GM23338 (cell line): ENCODE measurements around the gene TXNDC17. TPM values are rescaled to one million over a fixed set of nuclear protein-coding genes. Genes with fewer than 3 reads are reported as not detected.

Experiments used
- ATAC-seq: fragments of 200-7000 bp; cut with Tn5 transposase; 3 replicates; pipeline ENCODE4 v1.9.1; 2020
- DNase-seq: peaks from one replicate; pipeline ENCODE4 v3.0.0-alpha.2; 2015; ENCODE audit warnings: low spot score
- H2AFZ ChIP-seq: fragments of 200-600 bp; sonication (generic); 2 replicates; pipeline ENCODE4 v1.8.0; 2016; ENCODE audit warnings: antibody characterized with exemption, mild to moderate bottlenecking, moderate library complexity
- H3F3A ChIP-seq: fragments of 200-600 bp; sonication (generic); replicated peaks from 2 replicates; pipeline ENCODE4 v1.8.0; 2017; ENCODE audit warnings: antibody characterized with exemption, mixed run types, low read depth
- H3K27ac ChIP-seq: fragments of 200-600 bp; sonication (generic); 2 replicates; pipeline ENCODE4 v1.6.1; 2016; ENCODE audit warnings: low read depth
- H3K27me3 ChIP-seq: fragments of 200-600 bp; sonication (generic); 2 replicates; pipeline ENCODE4 v1.8.0; 2016; ENCODE audit warnings: mild to moderate bottlenecking, mixed run types, moderate library complexity; ENCODE audit not compliant: insufficient read depth
- H3K36me3 ChIP-seq: fragments of 200-600 bp; sonication (generic); 2 replicates; pipeline ENCODE4 v1.8.0; 2016; ENCODE audit warnings: mild to moderate bottlenecking; ENCODE audit not compliant: insufficient read depth
- H3K4me1 ChIP-seq: fragments of 200-600 bp; sonication (generic); 2 replicates; pipeline ENCODE4 v1.8.0; 2016; ENCODE audit warnings: mild to moderate bottlenecking, moderate library complexity; ENCODE audit not compliant: insufficient read depth
- H3K4me2 ChIP-seq: fragments of 200-600 bp; sonication (generic); 2 replicates; pipeline ENCODE4 v1.7.1; 2017; ENCODE audit warnings: mixed run types
- H3K4me3 ChIP-seq: fragments of 200-600 bp; sonication (generic); 2 replicates; pipeline ENCODE4 v1.6.1; 2016; ENCODE audit warnings: mixed run types
- H3K79me2 ChIP-seq: fragments of 200-600 bp; sonication (generic); replicated peaks from 2 replicates; pipeline ENCODE4 v1.8.0; 2017; ENCODE audit warnings: mild to moderate bottlenecking; ENCODE audit not compliant: insufficient read depth
- H3K9me2 ChIP-seq: fragments of 200-600 bp; sonication (generic); 2 replicates; pipeline ENCODE4 v1.8.0; 2017; ENCODE audit not compliant: insufficient read depth
- H4K20me1 ChIP-seq: fragments of 200-600 bp; sonication (generic); replicated peaks from 2 replicates; pipeline ENCODE4 v1.8.0; 2017; ENCODE audit warnings: mild to moderate bottlenecking; ENCODE audit not compliant: insufficient read depth
- H3K27ac Mint-ChIP-seq: 2 replicates; pipeline ENCODE4 v1.8.0; 2020; ENCODE audit warnings: inconsistent platforms, mild to moderate bottlenecking, moderate library complexity, mixed read lengths
- H3K27me3 Mint-ChIP-seq: 3 replicates; pipeline ENCODE4 v1.8.0; 2022; ENCODE audit warnings: low read depth, mild to moderate bottlenecking, moderate library complexity, mixed read lengths, inconsistent platforms; ENCODE audit not compliant: insufficient read depth, poor library complexity
- H3K36me3 Mint-ChIP-seq: 3 replicates; pipeline ENCODE4 v1.8.0; 2021; ENCODE audit warnings: low read depth, mild to moderate bottlenecking, inconsistent platforms, moderate library complexity, mixed read lengths
- H3K4me1 Mint-ChIP-seq: 3 replicates; pipeline ENCODE4 v1.8.0; 2020; ENCODE audit warnings: mild to moderate bottlenecking, inconsistent platforms, mixed read lengths
- H3K4me3 Mint-ChIP-seq: 3 replicates; pipeline ENCODE4 v1.8.0; 2021; ENCODE audit warnings: moderate library complexity, mild to moderate bottlenecking, inconsistent platforms, mixed read lengths
- H3K9me3 Mint-ChIP-seq: 3 replicates; pipeline ENCODE4 v1.8.0; 2020; ENCODE audit warnings: moderate library complexity, mild to moderate bottlenecking, inconsistent platforms, mixed read lengths
- CREB1 ChIP-seq: fragments of 250-450 bp; sonication (Bioruptor Pico); IDR thresholded peaks from 2 replicates; pipeline ENCODE4 v1.5.0; 2020; ENCODE audit warnings: low read depth, mild to moderate bottlenecking, moderate library complexity
- CTCF ChIP-seq, 2 experiments: fragments of 200-600 bp in 1 of 2; sonication (generic) in 1 of 2; conservative IDR thresholded peaks; 2 replicates each; pipeline versions ENCODE4 v1.5.1 to v1.6.1; 2016 to 2017; ENCODE audit warnings: antibody characterized with exemption in 2 of 2, low read depth in 2 of 2, mild to moderate bottlenecking in 2 of 2, moderate library complexity in 1 of 2
- ETS1 ChIP-seq: IDR thresholded peaks from 2 replicates; pipeline ENCODE4 v1.6.1; 2016; ENCODE audit warnings: antibody characterized with exemption
- EZH2 ChIP-seq: fragments of 200-600 bp; sonication (generic); IDR thresholded peaks from one replicate; pipeline ENCODE4 v1.8.0; 2017; ENCODE audit warnings: antibody characterized with exemption, mild to moderate bottlenecking, low read depth; ENCODE audit not compliant: unreplicated experiment
- EZH2phosphoT487 ChIP-seq: fragments of 200-600 bp; sonication (generic); IDR thresholded peaks from one replicate; pipeline ENCODE4 v1.8.1; 2018; ENCODE audit warnings: antibody characterized with exemption; ENCODE audit not compliant: unreplicated experiment
- JUNB ChIP-seq: IDR thresholded peaks from one replicate; pipeline ENCODE4 v1.6.1; 2016; ENCODE audit warnings: antibody characterized with exemption; ENCODE audit not compliant: unreplicated experiment
- NANOG ChIP-seq: IDR thresholded peaks from 2 replicates; pipeline ENCODE4 v1.6.1; 2016; ENCODE audit warnings: antibody characterized with exemption, borderline replicate concordance
- POLR2AphosphoS5 ChIP-seq: IDR thresholded peaks from 2 replicates; pipeline ENCODE4 v1.6.1; 2016; ENCODE audit warnings: antibody characterized with exemption, low read depth
- REST ChIP-seq: IDR thresholded peaks from one replicate; pipeline ENCODE4 v1.6.1; 2018; ENCODE audit warnings: antibody characterized with exemption; ENCODE audit not compliant: unreplicated experiment
- ZNF114 ChIP-seq: fragments of 250-450 bp; sonication (Bioruptor Pico); IDR thresholded peaks from 2 replicates; pipeline ENCODE4 v1.5.0; 2020; ENCODE audit warnings: mild to moderate bottlenecking, moderate library complexity
- ZNF331 ChIP-seq: fragments of 250-450 bp; sonication (Bioruptor Pico); IDR thresholded peaks from 2 replicates; pipeline ENCODE4 v1.5.0; 2020; ENCODE audit warnings: low read depth, mild to moderate bottlenecking, moderate library complexity
- ZNF462 ChIP-seq: fragments of 250-450 bp; sonication (Bioruptor Pico); IDR thresholded peaks from 2 replicates; pipeline ENCODE4 v1.5.0; 2020; ENCODE audit warnings: mild to moderate bottlenecking, moderate library complexity
- polyA plus RNA-seq: library from polyadenylated mRNA; unstranded; fragments of >200 nt; fragmentation: Nextera tagmentation; extraction: Ambion mirVana; gene quantifications from 2 replicates; pipeline ENCODE4 v1.2.1, GENCODE V29; 2016
- total RNA-seq: library from RNA; depleted of rRNA; stranded (reverse); fragments of >200 nt; shearing (Covaris generic); gene quantifications from 2 replicates; pipeline ENCODE4 v1.2.3, GENCODE V29; 2014

Gene TXNDC17
- total and polyA plus RNA-seq, 2 experiments from 2014 or later = 202 to 887 TPM

- no peak for TF ChIP-seq ZNF462 (CRISPR knock-in tag)
- no peak for TF ChIP-seq CREB1
- no peak for TF ChIP-seq POLR2AphosphoS5
Measured at GRCh38 chr17:6603744-6604325, 37.0 kb upstream of the TXNDC17 start (continued).

- Histone ChIP-seq H3K36me3 (peaks cover 37% of the 10 kb centered on the region), H3K9me2 (no peaks in the 10 kb centered on the region), H2AFZ (no peak overlapping the region), H4K20me1 (peaks cover 7% of the 10 kb centered on the region; the same call in 1 of the 2 replicates), H3K4me3 (no peak overlapping the region), H3K4me2 (no peak overlapping the region), H3K27ac (no peak overlapping the region), H3K79me2 (no peaks in the 10 kb centered on the region), H3K27me3 (no peaks in the 10 kb centered on the region), H3K4me1 (no peaks in the 10 kb centered on the region), H3F3A (no peaks in the 10 kb centered on the region)
- H3K36me3 Mint-ChIP-seq = peaks cover 51% of the 10 kb centered on the region
- no peak for TF ChIP-seq REST
- no peak for TF ChIP-seq CTCF (conservative IDR thresholded peaks at IDR 0.05; ENCODE audit: low read depth in 2 of 2)
- no peak for TF ChIP-seq EZH2phosphoT487
- TF ChIP-seq EZH2 = no peak
- no peak for TF ChIP-seq POLR2AphosphoS5
- no peak for TF ChIP-seq NANOG
- TF ChIP-seq ZNF114 (CRISPR knock-in tag) = no peak
- TF ChIP-seq JUNB = no peak
- TF ChIP-seq CREB1 = no peak
- TF ChIP-seq ZNF331 (CRISPR knock-in tag) = no peak
- no peak for TF ChIP-seq ETS1
- H3K4me1 Mint-ChIP-seq = no peaks in the 10 kb centered on the region
- H3K27me3 Mint-ChIP-seq = peaks cover under 1% of the 10 kb centered on the region
- H3K4me3 Mint-ChIP-seq = no peak overlapping the region
- H3K27ac Mint-ChIP-seq = no peak overlapping the region
- ATAC-seq = no peak
- DNase-seq = no peak
- H3K9me3 Mint-ChIP-seq = no peaks in the 10 kb centered on the region
Measured at GRCh38 chr17:6605142-6605541, 35.7 kb upstream of the TXNDC17 start.
